ENCODE data around the gene SF3B1.

Gene SF3B1

GRCh38 chr2:197416268-197416667 is 18.6 kb downstream of the SF3B1 start:
- H4K20me1 ChIP-seq (ENCODE audit: insufficient read depth, low read length) = peaks cover 4% of the 10 kb centered on the region; the same call in 1 of the 2 replicates
- peaks cover 83% of the 10 kb centered on the region for H3K79me2 ChIP-seq (ENCODE audit: insufficient read depth, low read length)
- no peak overlapping the region for H3K4me3 ChIP-seq (ENCODE audit: low read depth in 1 of 2, low read length in 2 of 2)
- no peak overlapping the region for H2AFZ ChIP-seq (ENCODE audit: low read depth, low read length)
- H3K9ac ChIP-seq (ENCODE audit: low read depth, low read length) = no peak overlapping the region
- ATAC-seq (ENCODE audit: insufficient read depth, low read depth) (no peak), DNase-seq (no peak)
- H3K27ac ChIP-seq (ENCODE audit: low read length) = no peak overlapping the region
- no peaks in the 10 kb centered on the region for H3K9me3 ChIP-seq (ENCODE audit: insufficient read depth, low read length, severe bottlenecking)
- TF ChIP-seq CTCF (IDR thresholded peaks at IDR 0.05; ENCODE audit: borderline replicate concordance, extremely low read depth, low read length, poor library complexity, severe bottlenecking) (no peak), EZH2 (IDR thresholded peaks at IDR 0.05; ENCODE audit: borderline replicate concordance, low read depth, low read length, severe bottlenecking) (no peak)
- H3K36me3 ChIP-seq (ENCODE audit: insufficient read depth, low read length) = peaks cover 96% of the 10 kb centered on the region
- no peaks in the 10 kb centered on the region for H3K27me3 ChIP-seq (ENCODE audit: insufficient read depth, low read length, poor library complexity)
- no peaks in the 10 kb centered on the region for H3K4me1 ChIP-seq (ENCODE audit: insufficient read depth, low read length)
- H3K4me2 ChIP-seq (ENCODE audit: insufficient read depth, low read length) = no peak overlapping the region

GRCh38 chr2:197414515-197414914 is 20.3 kb downstream of the SF3B1 start:
- Histone ChIP-seq H3K9me3 (ENCODE audit: insufficient read depth, low read length, severe bottlenecking) (no peaks in the 10 kb centered on the region), H2AFZ (ENCODE audit: low read depth, low read length) (no peak overlapping the region), H3K36me3 (ENCODE audit: insufficient read depth, low read length) (peaks cover 94% of the 10 kb centered on the region), H3K27ac (ENCODE audit: low read length) (no peak overlapping the region), H3K4me1 (ENCODE audit: insufficient read depth, low read length) (no peaks in the 10 kb centered on the region), H3K27me3 (ENCODE audit: insufficient read depth, low read length, poor library complexity) (no peaks in the 10 kb centered on the region), H3K9ac (ENCODE audit: low read depth, low read length) (no peak overlapping the region), H3K4me3 (ENCODE audit: low read depth in 1 of 2, low read length in 2 of 2) (no peak overlapping the region), H3K79me2 (ENCODE audit: insufficient read depth, low read length) (peaks cover 73% of the 10 kb centered on the region), H4K20me1 (ENCODE audit: insufficient read depth, low read length) (peaks cover 8% of the 10 kb centered on the region; the same call in 1 of the 2 replicates), H3K4me2 (ENCODE audit: insufficient read depth, low read length) (no peak overlapping the region)
- DNase-seq = no peak
- no peak for ATAC-seq (ENCODE audit: insufficient read depth, low read depth)
- TF ChIP-seq CTCF (IDR thresholded peaks at IDR 0.05; ENCODE audit: borderline replicate concordance, extremely low read depth, low read length, poor library complexity, severe bottlenecking) (no peak), EZH2 (IDR thresholded peaks at IDR 0.05; ENCODE audit: borderline replicate concordance, low read depth, low read length, severe bottlenecking) (no peak)

GRCh38 chr2:197414039-197414438 is 20.8 kb downstream of the SF3B1 start:
- H4K20me1 ChIP-seq (ENCODE audit: insufficient read depth, low read length) = peaks cover 9% of the 10 kb centered on the region; the same call in 1 of the 2 replicates
- no peaks in the 10 kb centered on the region for H3K4me1 ChIP-seq (ENCODE audit: insufficient read depth, low read length)
- no peak overlapping the region for H3K4me2 ChIP-seq (ENCODE audit: insufficient read depth, low read length)
- DNase-seq (no peak), ATAC-seq (ENCODE audit: insufficient read depth, low read depth) (no peak)
- no peak overlapping the region for H3K9ac ChIP-seq (ENCODE audit: low read depth, low read length)
- no peak for TF ChIP-seq CTCF (IDR thresholded peaks at IDR 0.05; ENCODE audit: borderline replicate concordance, extremely low read depth, low read length, poor library complexity, severe bottlenecking)
- no peak for TF ChIP-seq EZH2 (IDR thresholded peaks at IDR 0.05; ENCODE audit: borderline replicate concordance, low read depth, low read length, severe bottlenecking)
- no peak overlapping the region for H3K4me3 ChIP-seq (ENCODE audit: low read depth in 1 of 2, low read length in 2 of 2)
- H3K9me3 ChIP-seq (ENCODE audit: insufficient read depth, low read length, severe bottlenecking) = no peaks in the 10 kb centered on the region
- peaks cover 94% of the 10 kb centered on the region for H3K36me3 ChIP-seq (ENCODE audit: insufficient read depth, low read length)
- no peaks in the 10 kb centered on the region for H3K27me3 ChIP-seq (ENCODE audit: insufficient read depth, low read length, poor library complexity)
- no peak overlapping the region for H2AFZ ChIP-seq (ENCODE audit: low read depth, low read length)
- H3K27ac ChIP-seq (ENCODE audit: low read length) = no peak overlapping the region
- peaks cover 68% of the 10 kb centered on the region for H3K79me2 ChIP-seq (ENCODE audit: insufficient read depth, low read length)

GRCh38 chr2:197405582-197405981 is 29.2 kb downstream of the SF3B1 start:
- H2AFZ ChIP-seq (ENCODE audit: low read depth, low read length) = no peak overlapping the region
- no peak for TF ChIP-seq EZH2 (IDR thresholded peaks at IDR 0.05; ENCODE audit: borderline replicate concordance, low read depth, low read length, severe bottlenecking)
- no peak for TF ChIP-seq CTCF (IDR thresholded peaks at IDR 0.05; ENCODE audit: borderline replicate concordance, extremely low read depth, low read length, poor library complexity, severe bottlenecking)
- H3K4me2 ChIP-seq (ENCODE audit: insufficient read depth, low read length) = no peak overlapping the region
- H3K79me2 ChIP-seq (ENCODE audit: insufficient read depth, low read length) = peaks cover 12% of the 10 kb centered on the region
- H3K9me3 ChIP-seq (ENCODE audit: insufficient read depth, low read length, severe bottlenecking) = no peaks in the 10 kb centered on the region
- DNase-seq (no peak), ATAC-seq (ENCODE audit: insufficient read depth, low read depth) (no peak)
- no peak overlapping the region for H3K27ac ChIP-seq (ENCODE audit: low read length)
- peaks cover 99% of the 10 kb centered on the region for H3K36me3 ChIP-seq (ENCODE audit: insufficient read depth, low read length)
- H3K4me1 ChIP-seq (ENCODE audit: insufficient read depth, low read length) = no peaks in the 10 kb centered on the region
- peaks cover 11% of the 10 kb centered on the region; the same call in 1 of the 2 replicates for H4K20me1 ChIP-seq (ENCODE audit: insufficient read depth, low read length)
- no peak overlapping the region for H3K4me3 ChIP-seq (ENCODE audit: low read depth in 1 of 2, low read length in 2 of 2)
- no peak overlapping the region for H3K9ac ChIP-seq (ENCODE audit: low read depth, low read length)
- no peaks in the 10 kb centered on the region for H3K27me3 ChIP-seq (ENCODE audit: insufficient read depth, low read length, poor library complexity)
